COLO668 (cell line): ENCODE measurements around the gene PALM.
"Not testable (repeated sequence)": the region's sequence is repeated elsewhere in the genome, so short reads cannot be mapped to it uniquely, and the experiment has no call there.

Experiments used
- DNase-seq: peaks from one replicate; lab custom pipeline; 2025; ENCODE audit not compliant: unreplicated experiment; lab: John Stamatoyannopoulos, UW

PALM gene

DNA sequence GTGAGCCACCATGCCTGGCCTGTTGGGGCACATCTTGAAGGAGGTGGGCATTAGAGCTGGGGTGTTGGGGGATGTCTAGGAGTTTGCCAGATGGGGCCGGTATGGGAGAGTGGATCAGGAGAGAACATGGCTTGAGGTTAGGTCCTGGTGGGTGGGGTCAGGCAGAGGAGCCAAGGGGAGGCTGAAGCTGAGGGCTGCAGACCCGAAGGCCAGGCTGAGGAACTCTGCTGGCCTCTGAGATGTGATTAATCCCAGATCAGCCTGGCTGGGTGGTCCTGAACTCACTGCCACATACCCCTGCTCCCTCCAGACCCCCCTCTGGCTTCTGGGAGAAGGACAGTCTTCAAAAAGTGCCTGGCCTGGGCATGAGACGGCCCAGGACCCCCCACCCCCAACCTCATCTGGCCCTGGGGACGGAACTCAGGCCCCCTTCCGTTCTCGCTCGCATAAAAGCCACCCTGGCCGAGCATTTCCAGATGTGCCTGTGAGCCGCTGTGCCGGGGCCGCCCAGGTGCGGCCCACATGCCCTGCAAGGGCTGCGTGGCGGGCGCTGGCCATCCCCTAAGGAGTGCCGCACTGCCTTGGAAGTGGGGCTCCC is 29.8 kb upstream of the PALM start:
- DNase-seq: no peak

DNA sequence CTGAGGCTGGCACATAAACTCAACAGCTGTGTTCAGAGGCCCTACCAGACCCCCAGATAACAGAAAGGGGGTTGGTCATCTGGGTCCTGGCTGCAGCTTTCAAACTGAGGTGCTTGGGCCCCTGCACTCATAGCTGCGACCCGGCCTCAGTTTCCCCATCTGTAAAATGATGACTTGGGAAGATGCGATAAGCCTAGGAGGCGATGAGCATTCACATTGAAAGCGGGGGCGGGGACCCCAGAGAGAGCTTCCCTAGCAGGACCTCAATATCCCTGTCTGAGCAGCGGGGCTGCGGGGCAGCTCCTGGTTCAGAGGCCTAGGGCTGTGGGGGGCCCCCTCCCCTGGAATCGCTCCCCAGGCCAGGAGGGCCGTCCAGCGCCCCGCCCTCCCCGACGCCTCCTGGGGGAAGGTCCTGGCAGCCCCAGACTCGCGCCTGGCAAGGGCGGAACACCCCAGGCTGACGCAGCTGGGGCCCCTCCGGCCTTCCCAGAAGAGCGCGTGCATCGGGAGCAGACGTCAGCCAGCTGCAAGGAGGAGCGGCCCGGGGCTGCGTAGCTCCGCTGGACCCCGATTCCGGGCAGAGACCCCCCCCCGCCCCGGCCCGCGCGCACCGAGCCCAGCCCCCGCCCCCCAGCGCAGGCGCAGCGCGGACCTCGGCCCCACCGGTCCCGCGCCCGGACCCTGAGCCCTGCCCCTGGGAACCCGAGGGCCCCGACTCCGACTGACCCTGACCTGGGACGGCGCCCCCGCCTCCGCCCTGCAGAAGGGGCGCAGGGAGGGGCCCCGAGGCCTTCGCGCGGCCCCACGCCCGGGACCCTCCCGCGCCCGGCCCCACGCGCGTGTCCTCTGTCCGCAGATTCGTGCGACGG is 29.1 kb upstream of the PALM start:
- peak; percentile 62 for DNase-seq

DNA sequence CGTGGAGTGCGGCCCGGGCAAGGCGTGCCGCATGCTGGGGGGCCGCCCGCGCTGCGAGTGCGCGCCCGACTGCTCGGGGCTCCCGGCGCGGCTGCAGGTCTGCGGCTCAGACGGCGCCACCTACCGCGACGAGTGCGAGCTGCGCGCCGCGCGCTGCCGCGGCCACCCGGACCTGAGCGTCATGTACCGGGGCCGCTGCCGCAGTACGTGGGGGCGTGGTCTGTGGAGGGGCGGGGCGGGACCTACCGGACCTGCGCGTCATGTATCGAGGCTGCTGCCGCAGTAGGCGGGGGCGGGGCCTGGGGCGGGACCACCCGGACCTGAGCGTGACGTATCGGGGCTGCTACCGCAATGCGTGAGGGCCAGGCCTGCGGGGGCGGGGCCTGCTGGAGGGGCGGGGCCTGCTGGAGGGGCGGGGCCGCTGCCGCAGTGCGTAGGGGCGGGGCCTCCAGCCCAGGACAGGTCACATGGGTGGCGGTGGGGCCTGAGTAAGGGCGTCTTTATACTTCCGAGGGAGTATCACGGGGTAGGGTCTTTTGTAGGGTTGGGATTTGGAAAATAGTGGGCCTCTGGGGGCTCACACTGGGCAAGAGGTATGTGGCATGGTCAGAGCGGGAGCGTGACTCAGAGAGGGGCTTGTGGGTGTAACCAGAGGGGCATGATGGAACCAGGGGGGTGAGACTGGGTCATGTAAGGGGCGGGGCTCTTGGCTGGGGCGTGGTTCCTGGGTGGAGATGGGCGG is 28.3 kb upstream of the PALM start:
- peak; percentile 97 for DNase-seq

DNA sequence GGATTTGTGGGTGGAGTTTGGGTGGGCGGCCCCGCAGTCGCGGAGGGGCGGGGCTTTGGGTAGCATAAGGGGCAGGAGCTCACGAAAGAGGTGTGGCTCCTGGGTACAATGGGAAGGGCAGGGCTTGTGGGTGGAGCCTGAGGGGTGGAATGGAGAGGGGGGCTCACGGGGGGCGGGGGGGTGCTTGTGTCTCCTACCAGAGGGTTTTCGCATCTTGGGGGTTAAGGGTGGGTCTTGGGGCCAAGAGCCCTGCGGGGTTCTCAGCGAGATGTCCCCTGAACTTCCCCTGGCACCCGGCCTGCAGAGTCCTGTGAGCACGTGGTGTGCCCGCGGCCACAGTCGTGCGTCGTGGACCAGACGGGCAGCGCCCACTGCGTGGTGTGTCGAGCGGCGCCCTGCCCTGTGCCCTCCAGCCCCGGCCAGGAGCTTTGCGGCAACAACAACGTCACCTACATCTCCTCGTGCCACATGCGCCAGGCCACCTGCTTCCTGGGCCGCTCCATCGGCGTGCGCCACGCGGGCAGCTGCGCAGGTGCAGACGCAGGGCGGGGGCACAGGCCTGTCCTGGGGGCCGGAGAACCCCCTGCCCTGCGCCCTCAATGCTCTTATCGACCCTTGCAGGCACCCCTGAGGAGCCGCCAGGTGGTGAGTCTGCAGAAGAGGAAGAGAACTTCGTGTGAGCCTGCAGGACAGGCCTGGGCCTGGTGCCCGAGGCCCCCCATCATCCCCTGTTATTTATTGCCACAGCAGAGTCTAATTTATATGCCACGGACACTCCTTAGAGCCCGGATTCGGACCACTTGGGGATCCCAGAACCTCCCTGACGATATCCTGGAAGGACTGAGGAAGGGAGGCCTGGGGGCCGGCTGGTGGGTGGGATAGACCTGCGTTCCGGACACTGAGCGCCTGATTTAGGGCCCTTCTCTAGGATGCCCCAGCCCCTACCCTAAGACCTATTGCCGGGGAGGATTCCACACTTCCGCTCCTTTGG is 27.4 kb upstream of the PALM start:
- DNase-seq: peak; percentile 71

DNA sequence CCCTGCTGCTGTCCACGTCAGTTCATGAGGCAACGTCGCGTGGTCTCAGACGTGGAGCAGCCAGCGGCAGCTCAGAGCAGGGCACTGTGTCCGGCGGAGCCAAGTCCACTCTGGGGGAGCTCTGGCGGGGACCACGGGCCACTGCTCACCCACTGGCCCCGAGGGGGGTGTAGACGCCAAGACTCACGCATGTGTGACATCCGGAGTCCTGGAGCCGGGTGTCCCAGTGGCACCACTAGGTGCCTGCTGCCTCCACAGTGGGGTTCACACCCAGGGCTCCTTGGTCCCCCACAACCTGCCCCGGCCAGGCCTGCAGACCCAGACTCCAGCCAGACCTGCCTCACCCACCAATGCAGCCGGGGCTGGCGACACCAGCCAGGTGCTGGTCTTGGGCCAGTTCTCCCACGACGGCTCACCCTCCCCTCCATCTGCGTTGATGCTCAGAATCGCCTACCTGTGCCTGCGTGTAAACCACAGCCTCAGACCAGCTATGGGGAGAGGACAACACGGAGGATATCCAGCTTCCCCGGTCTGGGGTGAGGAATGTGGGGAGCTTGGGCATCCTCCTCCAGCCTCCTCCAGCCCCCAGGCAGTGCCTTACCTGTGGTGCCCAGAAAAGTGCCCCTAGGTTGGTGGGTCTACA is 25.9 kb upstream of the PALM start:
- no peak for DNase-seq

DNA sequence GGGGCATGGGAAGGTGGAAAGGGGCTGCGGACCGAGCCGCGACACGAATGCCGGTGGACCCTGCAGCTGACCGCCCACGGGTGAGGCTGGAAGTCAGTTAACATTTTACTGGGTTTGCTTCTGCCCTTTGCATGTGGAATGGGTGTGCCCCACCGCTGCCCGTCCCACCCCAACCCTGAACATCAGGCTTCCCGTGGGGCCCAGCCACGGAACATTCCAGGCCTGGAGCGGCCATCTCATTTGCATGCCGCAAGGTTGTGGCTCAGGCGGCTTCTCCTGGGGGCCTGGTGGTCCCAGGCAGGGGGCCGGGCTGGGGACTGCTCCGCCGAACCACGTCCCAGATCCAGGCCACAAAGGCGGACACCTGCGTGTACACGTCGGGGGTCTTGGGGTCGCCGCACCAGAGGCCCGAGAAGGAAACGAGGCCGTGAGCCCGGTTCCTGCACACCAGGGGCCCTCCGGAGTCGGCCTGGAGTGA is 23.2 kb upstream of the PALM start:
- no peak for DNase-seq

DNA sequence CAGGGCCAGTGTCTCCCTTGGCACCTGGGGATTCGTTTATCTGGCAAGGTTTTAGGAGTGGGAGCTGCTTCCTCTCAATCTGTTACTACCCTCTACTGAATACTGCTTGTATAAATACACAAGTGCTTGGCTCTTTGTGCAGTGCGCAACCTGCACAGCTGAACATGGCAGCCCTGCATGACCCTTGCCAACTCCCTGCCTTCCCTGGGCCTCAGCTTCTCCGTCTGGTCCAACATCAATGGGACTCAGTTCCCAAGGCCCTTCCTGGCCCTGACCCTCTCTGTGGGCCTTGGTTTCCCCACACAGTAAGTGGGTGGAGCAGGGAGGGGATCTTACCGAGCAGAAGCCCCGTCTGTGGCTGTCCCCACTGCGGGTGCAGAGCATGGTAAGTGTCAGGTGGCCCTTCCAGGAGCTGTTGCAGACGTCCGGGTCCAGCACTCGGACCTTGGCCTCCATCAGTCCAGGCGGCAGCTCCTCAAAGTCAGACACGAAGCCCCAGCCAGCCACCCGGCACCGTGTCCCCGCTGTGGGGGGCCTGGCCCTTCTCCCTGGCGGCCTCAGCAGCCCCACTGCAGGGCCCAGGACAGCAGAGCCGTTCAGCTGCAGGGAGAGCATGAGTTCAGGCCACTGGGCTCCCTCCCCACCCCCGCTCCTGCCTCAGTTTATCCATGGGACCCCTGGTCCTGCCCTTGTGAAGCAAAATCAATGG is 22.0 kb upstream of the PALM start:
- DNase-seq: no peak

DNA sequence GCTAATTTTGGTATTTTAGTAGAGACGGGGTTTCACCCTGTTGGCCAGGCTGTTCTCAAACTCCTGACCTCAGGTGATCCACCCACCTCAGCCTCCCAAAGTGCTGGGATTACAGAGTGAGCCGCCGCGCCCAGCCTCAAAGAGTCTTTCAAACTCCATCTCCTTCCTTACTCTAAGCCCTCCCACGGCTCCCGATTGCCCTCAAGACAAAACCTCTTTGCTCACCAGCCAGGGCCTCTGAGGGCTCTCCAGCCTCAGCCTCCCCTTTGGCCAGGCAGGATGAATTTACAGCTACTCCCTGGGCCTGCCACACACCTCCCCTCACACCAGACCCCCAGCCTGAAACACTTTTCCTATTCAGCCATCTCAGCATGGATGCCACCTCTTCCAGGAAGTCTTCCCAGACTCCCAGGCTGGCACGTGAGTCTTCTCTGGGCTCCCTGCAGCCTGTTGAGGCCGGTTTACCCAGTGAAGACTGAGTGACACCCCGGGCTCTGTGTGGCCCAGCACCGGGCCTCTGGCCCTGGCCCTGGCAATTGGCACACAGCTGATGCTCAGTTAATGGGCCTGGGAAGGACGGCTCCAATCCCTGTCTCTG is 21.1 kb upstream of the PALM start:
- no peak for DNase-seq

DNA sequence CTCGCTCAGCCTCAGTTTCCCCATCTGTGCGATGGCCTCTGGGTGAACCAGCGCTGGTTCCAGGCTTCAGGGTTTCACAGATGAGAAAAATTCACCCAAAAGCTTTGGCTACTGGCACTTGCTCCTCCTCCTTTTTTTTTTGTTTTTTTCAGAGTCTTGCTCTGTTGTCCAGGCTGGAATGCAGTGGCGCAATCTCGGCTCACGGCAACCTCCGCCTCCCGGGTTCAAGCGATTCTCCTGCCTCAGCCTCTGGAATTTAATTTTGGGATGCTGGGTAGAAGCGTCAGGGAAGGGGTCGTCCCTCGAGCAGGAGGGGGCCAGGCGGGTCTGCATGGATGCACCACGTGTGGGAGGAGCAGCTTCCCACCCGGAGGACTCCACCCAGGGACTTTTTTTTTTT is 20.5 kb upstream of the PALM start:
- no peak for DNase-seq

DNA sequence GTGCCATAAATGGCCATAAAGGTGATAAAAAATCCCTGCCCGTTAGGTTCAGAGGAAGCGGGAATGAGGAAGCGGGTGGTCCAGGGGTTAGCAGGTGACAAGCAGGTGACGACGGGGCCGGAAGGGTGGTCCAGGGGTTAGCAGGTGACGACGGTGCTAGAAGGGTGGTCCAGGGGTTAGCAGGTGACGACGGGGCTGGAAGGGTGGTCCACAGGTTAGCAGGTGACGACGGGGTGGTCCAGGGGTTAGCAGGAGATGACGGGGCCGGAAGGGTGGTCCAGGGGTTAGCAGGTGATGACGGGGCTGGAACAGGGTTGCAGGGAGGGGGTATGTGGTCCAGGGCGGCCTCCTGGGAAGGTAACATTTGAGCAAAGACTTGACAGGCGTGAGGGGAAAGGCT is 19.7 kb upstream of the PALM start:
- no peak for DNase-seq

DNA sequence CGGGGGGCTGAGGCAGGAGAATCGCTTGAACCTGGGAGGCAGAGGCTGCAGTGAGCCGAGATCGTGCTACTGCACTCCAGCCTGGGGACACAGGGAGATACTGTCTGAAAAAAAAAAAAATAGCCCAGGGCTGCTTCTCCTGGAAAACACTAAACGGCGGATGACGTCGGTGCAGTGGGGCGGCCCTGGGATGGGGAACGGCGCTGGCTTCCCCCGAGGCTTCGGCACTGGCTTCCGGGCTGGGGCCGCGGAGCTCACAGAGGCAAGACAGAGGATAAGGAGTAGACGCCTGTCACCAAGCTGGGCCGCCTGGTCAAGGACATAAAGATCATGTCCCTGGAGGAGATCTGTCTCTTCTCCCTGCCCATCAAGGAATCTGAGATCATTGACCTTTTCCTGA is 18.5 kb upstream of the PALM start:
- DNase-seq: no peak

DNA sequence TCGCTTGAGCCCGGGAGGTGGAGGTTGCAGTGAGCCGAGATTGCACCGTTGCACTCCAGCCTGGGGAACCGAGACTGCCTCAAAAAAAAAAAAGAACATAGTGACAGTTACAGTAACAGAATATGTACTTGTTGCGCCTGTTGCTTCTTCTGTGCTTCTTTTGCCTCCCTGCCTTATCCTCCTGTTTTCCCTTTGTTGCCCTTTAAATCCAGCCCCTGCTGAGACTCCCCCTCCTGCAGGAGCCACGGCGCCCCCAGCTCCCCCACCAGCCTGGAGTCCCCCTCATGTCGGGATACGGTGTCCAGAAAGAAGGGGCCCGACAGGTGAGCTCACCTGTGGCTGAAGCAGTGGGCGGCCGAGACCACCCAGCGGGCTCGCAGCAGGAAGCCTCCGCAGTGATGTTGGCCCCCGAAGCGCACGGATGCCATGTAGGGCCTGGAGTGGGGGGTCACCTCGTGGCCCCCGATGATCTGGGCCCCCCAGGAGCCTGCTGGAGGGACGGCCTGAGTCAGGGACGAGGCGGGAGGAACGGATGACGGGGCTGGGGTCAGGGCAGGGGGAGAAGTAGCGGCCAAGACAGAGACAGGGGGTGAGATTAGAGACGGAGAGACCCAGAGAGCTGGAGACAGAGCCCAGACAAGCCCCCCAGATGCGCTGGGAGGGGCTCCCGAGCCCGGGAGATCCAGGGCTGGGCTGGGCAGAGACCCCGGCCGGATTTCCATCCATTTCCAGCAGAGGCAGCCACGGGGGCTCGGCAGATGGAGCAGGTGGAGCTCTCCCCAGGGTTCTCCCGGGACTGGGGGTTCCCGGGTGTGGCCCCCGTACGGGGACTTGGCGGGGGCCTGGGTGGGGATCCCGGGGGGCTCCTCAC is 14.0 kb upstream of the PALM start:
- DNase-seq: no peak

DNA sequence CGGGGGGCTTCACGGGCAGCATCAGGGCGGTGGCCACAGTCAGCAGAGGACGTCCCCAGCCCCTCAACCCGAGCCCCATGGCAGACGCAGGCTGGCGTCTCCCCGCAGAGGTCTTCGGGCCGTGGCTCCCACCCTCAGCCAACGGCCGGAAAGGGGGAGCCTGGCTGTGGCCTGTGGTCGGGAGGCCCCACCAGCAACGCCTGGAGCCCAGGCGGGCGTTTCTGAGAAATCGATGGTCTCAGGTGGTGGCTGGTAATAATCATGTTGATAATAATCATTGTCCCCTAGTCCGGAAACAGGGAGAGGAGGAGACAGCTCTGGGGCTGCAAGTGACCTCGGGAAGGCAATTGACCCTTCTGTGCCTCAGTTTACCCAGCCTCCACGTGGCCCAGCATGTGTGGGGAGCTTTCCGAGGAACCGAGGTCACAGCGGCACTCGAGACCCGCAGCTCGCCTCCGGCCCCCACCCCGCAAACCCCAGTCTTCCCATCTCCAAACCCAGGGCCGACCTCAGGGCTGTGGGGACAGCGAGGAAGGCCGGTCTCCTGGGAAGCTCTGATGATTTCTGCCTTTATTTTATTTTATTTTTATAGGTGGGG is 13.3 kb upstream of the PALM start, which contains the start of gene PRSS57:
Gene PRSS57 (minus strand): TSS at position 101 of the 598 bp plus-strand sequence. CDS start 22 bp downstream, at position 79.
- no peak for DNase-seq

DNA sequence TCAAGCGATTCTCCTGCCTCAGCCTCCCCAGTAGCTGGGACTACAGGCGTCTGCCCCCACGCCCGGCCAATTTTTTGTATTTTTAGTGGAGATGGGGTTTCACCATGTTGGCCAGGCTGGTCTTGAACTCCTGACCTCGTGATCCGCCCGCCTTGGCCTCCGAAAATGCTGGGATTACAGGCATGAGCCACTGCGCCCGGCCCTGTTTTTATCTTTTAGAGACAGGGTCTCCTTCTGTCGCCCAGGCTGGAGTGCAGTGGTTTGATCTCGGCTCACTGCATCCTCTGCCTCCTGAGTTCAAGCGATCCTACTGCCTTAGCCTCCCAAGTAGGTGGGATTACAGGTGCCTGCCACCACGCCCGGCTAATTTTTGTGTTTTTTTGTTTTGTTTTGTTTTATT is 10.2 kb upstream of the PALM start:
- not testable (repeated sequence) for DNase-seq

DNA sequence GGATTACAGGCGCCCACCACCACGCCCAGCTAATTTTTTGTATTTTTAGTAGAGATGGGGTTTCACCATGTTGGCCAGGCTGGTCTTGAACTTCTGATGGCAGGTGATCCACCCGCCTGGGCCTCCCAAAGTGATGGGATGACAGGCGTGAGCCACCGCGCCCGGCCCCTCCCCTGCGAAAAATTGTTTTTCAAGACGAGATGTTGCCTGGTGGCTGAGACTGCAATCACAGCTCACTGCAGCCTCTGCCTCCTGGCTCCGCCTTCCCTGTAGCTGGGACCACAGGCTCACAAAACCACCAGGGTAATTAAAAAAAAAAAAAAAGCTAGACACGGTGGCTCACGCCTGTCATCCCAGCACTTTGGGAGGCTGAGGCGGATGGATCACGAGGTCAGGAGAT is 8.8 kb upstream of the PALM start:
- not testable (repeated sequence) for DNase-seq

DNA sequence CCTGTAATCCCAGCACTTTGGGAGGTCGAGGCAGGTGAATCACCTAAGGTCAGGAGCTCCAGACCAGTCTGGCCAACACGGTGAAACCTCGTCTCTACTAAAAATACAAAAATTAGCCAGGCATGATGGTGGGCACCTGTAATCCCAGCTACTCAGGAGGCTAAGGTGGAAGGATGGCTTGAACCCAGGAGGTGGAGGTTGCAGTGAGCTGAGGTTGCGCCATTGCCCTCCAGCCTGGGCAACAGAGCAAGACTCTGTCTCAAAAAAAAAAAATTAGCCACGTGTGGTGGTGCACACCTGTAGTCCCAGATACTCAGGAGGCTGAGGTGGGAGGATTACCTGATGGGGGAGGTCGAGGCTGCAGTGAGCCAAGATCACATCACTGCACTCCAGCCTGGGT is 5.9 kb upstream of the PALM start:
- DNase-seq: not testable (repeated sequence)

DNA sequence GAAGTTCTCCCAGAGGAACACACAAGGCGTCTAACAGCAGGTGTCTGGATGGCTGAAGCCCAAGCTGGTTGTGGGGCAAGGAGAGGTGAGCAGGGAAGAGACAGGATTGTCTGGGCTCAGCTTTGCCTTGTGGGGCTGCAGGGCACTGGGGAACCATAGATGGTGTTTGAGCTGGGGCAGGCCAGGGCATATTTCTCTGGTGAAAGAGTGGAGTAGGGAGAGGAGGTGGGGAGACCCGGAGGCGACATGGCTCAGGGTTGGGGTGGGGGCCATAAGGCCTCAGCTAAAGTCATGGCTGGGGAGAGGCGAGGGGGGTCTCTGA is 5.4 kb upstream of the PALM start:
- DNase-seq: no peak
